Liver (tissue), 9 donors: ENCODE measurements around the gene MVP. TPM values are rescaled to one million over a fixed set of nuclear protein-coding genes. Genes with fewer than 3 reads are reported as not detected.
"Not testable (repeated sequence)": the region's sequence is repeated elsewhere in the genome, so short reads cannot be mapped to it uniquely, and the experiment has no call there.

Experiments used
- DNase-seq: peaks from one replicate; pipeline ENCODE4 v3.0.0-alpha.2; 2017; ENCODE audit warnings: low spot score
- H3K27ac ChIP-seq, 2 donors: one replicate each; pipeline ENCODE4 v1.7.0; 2013; ENCODE audit warnings: inconsistent platforms in 2 of 2, low read length in 2 of 2, control low read depth in 1 of 2, low read depth in 1 of 2, mild to moderate bottlenecking in 1 of 2
- H3K27me3 ChIP-seq, 4 donors: one replicate each; pipeline versions ENCODE4 v1.6.1 to v1.7.0; 2013; ENCODE audit warnings: low read length in 3 of 4, inconsistent platforms in 1 of 4, mild to moderate bottlenecking in 1 of 4, moderate library complexity in 1 of 4; ENCODE audit not compliant: control insufficient read depth in 4 of 4, insufficient read depth in 4 of 4
- H3K36me3 ChIP-seq, 4 donors: one replicate each; pipeline versions ENCODE4 v1.6.1 to v1.7.0; 2013; ENCODE audit warnings: low read length in 3 of 4, mild to moderate bottlenecking in 3 of 4, low read depth in 1 of 4, moderate library complexity in 1 of 4; ENCODE audit not compliant: control insufficient read depth in 4 of 4, insufficient read depth in 3 of 4
- H3K4me1 ChIP-seq, 4 donors: one replicate each; pipeline versions ENCODE4 v1.6.1 to v1.7.0; 2013; ENCODE audit warnings: low read length in 3 of 4, mild to moderate bottlenecking in 3 of 4, moderate library complexity in 1 of 4; ENCODE audit not compliant: control insufficient read depth in 4 of 4, insufficient read depth in 4 of 4
- H3K4me3 ChIP-seq, 3 donors: one replicate each; pipeline versions ENCODE4 v1.6.1 to v1.7.0; 2013; ENCODE audit warnings: low read length in 3 of 3, control low read depth in 1 of 3, low read depth in 1 of 3, mild to moderate bottlenecking in 1 of 3
- H3K9ac ChIP-seq, 2 donors: one replicate each; pipeline ENCODE4 v1.7.0; 2013; ENCODE audit warnings: low read length in 2 of 2, mild to moderate bottlenecking in 2 of 2, moderate library complexity in 2 of 2, control low read depth in 1 of 2, low read depth in 1 of 2
- H3K9me3 ChIP-seq, 4 donors: one replicate each; pipeline versions ENCODE4 v1.6.1 to v1.7.0; 2013; ENCODE audit warnings: low read length in 3 of 4; ENCODE audit not compliant: control insufficient read depth in 4 of 4
- CTCF ChIP-seq: fragments of 150-350 bp; IDR thresholded peaks from 2 replicates; pipeline ENCODE4 v1.5.1; 2017; ENCODE audit warnings: improper control_type of control experiment, low read depth, low read length; ENCODE audit not compliant: missing input control
- EGR1 ChIP-seq, 2 donors: IDR thresholded peaks; 2 replicates each; pipeline ENCODE4 v1.6.1; 2016 to 2018; ENCODE audit warnings: antibody characterized with exemption in 2 of 2, low read depth in 2 of 2
- FOXA1 ChIP-seq: IDR thresholded peaks from 2 replicates; pipeline ENCODE4 v1.6.1; 2016; ENCODE audit warnings: antibody characterized with exemption
- FOXA2 ChIP-seq: IDR thresholded peaks from 2 replicates; pipeline ENCODE4 v1.6.1; 2016; ENCODE audit warnings: antibody characterized with exemption
- GABPA ChIP-seq, 2 donors: IDR thresholded peaks in 1 of 2; conservative IDR thresholded peaks in 1 of 2; 2 replicates each; pipeline ENCODE4 v1.6.1; 2016; ENCODE audit warnings: antibody characterized with exemption in 2 of 2, mild to moderate bottlenecking in 1 of 2, moderate library complexity in 1 of 2
- HNF4A ChIP-seq, 2 donors: conservative IDR thresholded peaks; 2 replicates each; pipeline ENCODE4 v1.6.1; 2016; ENCODE audit warnings: antibody characterized with exemption in 2 of 2, mild to moderate bottlenecking in 2 of 2
- HNF4G ChIP-seq: IDR thresholded peaks from 2 replicates; pipeline ENCODE4 v1.6.1; 2016; ENCODE audit warnings: antibody characterized with exemption
- JUND ChIP-seq, 2 donors: IDR thresholded peaks; 2 replicates each; pipeline ENCODE4 v1.6.1; 2016; ENCODE audit warnings: antibody characterized with exemption in 2 of 2
- NR2F2 ChIP-seq: IDR thresholded peaks from 2 replicates; pipeline ENCODE4 v1.6.1; 2016; ENCODE audit warnings: antibody characterized with exemption
- RAD21 ChIP-seq, 2 donors: IDR thresholded peaks; 2 replicates each; pipeline ENCODE4 v1.6.1; 2016; ENCODE audit warnings: antibody characterized with exemption in 2 of 2, mild to moderate bottlenecking in 2 of 2
- REST ChIP-seq: IDR thresholded peaks from 2 replicates; pipeline ENCODE4 v1.6.1; 2016; ENCODE audit warnings: antibody characterized with exemption, mild to moderate bottlenecking
- RXRA ChIP-seq, 2 donors: IDR thresholded peaks; 2 replicates each; pipeline ENCODE4 v1.6.1; 2017 to 2018; ENCODE audit warnings: antibody characterized with exemption in 2 of 2, mild to moderate bottlenecking in 1 of 2
- SP1 ChIP-seq: IDR thresholded peaks from 2 replicates; pipeline ENCODE4 v1.6.1; 2018; ENCODE audit warnings: antibody characterized with exemption, mild to moderate bottlenecking
- TAF1 ChIP-seq: conservative IDR thresholded peaks from 2 replicates; pipeline ENCODE4 v1.6.1; 2016; ENCODE audit warnings: antibody characterized with exemption, mild to moderate bottlenecking
- YY1 ChIP-seq: IDR thresholded peaks from 2 replicates; pipeline ENCODE4 v1.6.1; 2016; ENCODE audit warnings: antibody characterized with exemption, mild to moderate bottlenecking
- ZBTB33 ChIP-seq: IDR thresholded peaks from 2 replicates; pipeline ENCODE4 v1.6.1; 2016; ENCODE audit warnings: antibody characterized with exemption
- WGBS: extraction: QIAGEN DNeasy Blood & Tissue Kit; methylation state at CpG from one replicate; pipeline ENCODE4 v1.1.7; 2013; 5-methylcytosine and 5-hydroxymethylcytosine counted together
- polyA plus RNA-seq, 2 donors: library from polyadenylated mRNA; stranded (reverse) in 1 of 2; unstranded in 1 of 2; fragments of 200-250 nt in 1 of 2; fragments of >200 nt in 1 of 2; fragmentation: Nextera tagmentation in 1 of 2; extraction: Ambion mirVana in 1 of 2; gene quantifications; one replicate each; pipeline versions ENCODE4 v1.2.1 to v1.2.3, GENCODE V29; 2013 to 2015
- total RNA-seq, 2 donors: library from RNA; depleted of rRNA; stranded (reverse); fragments of >200 nt; gene quantifications; one replicate each; pipeline ENCODE4 v1.2.3, GENCODE V29; 2014
- TF ChIP-seq, protein P1 (sequence below): IDR thresholded peaks from 2 replicates; pipeline ENCODE4 v1.6.1; 2016; ENCODE audit warnings: antibody characterized with exemption
- TF ChIP-seq, protein P2 (sequence below): IDR thresholded peaks from 2 replicates; pipeline ENCODE4 v1.6.1; 2016; ENCODE audit warnings: antibody characterized with exemption
- donor health status: healthy.
- donor health status: healthy.
- donor health status: healthy.
- donor health status: healthy.
- donor health status: healthy.

Gene MVP
- total and polyA plus RNA-seq, 4 donors, result 30.7 to 78.4 (median 50.7) TPM

GRCh38 chr16:29772330-29772729 lies 47.9 kb upstream of the MVP start:
- whole genome bisulfite sequencing, result 70% methylated on average over 7 of the region's 7 CpGs
- H3K4me1 ChIP-seq, result peaks cover 0 to 22% (median 9%) of the 10 kb centered on the region in 4 donors
- not testable (repeated sequence) for DNase-seq

DNA sequence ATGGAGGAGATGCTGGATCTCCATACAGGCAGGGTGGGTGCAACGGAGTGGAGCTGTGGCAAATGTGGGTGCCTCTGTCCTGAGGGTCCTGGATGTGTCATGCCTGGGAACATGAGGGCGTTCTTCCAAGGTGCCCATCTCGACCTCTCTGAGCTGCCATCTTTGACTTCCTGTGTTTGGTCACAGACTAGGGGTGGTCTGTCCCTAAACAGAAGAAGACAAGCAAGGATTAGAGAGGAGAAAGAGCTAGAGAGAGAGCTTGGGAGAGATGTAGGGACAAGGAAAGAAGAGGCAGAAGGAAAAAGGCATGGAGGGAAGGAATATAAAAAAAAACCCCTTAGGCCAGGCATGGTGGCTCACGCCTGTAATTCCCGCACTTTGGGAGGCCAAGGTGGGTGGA lies 45.5 kb upstream of the MVP start:
- H3K36me3 ChIP-seq, result no peaks in the 10 kb centered on the region
- WGBS, result 94% methylated on average over 5 of the region's 5 CpGs

More at GRCh38 chr16:29772330-29772729, 47.9 kb upstream of the MVP start:
- H3K4me3 ChIP-seq, H3K9ac ChIP-seq, H3K36me3 ChIP-seq, H3K27me3 ChIP-seq, H3K27ac ChIP-seq, H3K9me3 ChIP-seq: not testable (repeated sequence)
- peak; percentile 27 to 54 for TF ChIP-seq RXRA (IDR thresholded peaks at IDR 0.05)
- TF ChIP-seq RAD21 (IDR thresholded peaks at IDR 0.05), result peak in 1 of 2 donors; percentile 23
- TF ChIP-seq, protein P1, sequence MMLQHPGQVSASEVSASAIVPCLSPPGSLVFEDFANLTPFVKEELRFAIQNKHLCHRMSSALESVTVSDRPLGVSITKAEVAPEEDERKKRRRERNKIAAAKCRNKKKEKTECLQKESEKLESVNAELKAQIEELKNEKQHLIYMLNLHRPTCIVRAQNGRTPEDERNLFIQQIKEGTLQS, result peak; percentile 77
- TF ChIP-seq YY1, result peak; percentile 19
- TF ChIP-seq HNF4A (conservative IDR thresholded peaks at IDR 0.05), result peak in 1 of 2 donors; percentile 48

More for the DNA sequence above, 45.5 kb upstream of the MVP start:
- Histone ChIP-seq H3K4me3 (no peak overlapping the region), H3K27ac (no peak overlapping the region), H3K27me3 (no peaks in the 10 kb centered on the region), H3K9me3 (no peaks in the 10 kb centered on the region), H3K4me1 (peaks cover 0 to 10% (median 5%) of the 10 kb centered on the region in 4 donors), H3K9ac (no peak overlapping the region)
- DNase-seq, result no peak
- TF ChIP-seq FOXA1 (no peak), TAF1 (no peak), FOXA2 (no peak), NR2F2 (no peak), RXRA (IDR thresholded peaks at IDR 0.05) (no peak), REST (no peak), EGR1 (IDR thresholded peaks at IDR 0.05; ENCODE audit: low read depth in 2 of 2) (no peak), CTCF (no peak), SP1 (no peak), HNF4G (no peak), GABPA (IDR thresholded peaks at IDR 0.05 in 1 of 2, conservative IDR thresholded peaks at IDR 0.05 in 1 of 2) (no peak), ZBTB33 (no peak), JUND (IDR thresholded peaks at IDR 0.05) (no peak), HNF4A (conservative IDR thresholded peaks at IDR 0.05) (no peak)
- TF ChIP-seq, protein P2, sequence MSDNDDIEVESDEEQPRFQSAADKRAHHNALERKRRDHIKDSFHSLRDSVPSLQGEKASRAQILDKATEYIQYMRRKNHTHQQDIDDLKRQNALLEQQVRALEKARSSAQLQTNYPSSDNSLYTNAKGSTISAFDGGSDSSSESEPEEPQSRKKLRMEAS, result no peak
- TF ChIP-seq, protein P1, result no peak
